Body of pancreas (tissue), 4 donors: ENCODE data around the gene NLRP6. TPM values are rescaled to one million over a fixed set of nuclear protein-coding genes. Genes with fewer than 3 reads are reported as not detected.
"Not testable (repeated sequence)": the region's sequence is repeated elsewhere in the genome, so short reads cannot be mapped to it uniquely, and the experiment has no call there.

ENCODE experiments used
- ATAC-seq: fragments of 150-250 bp; one replicate; pipeline ENCODE4 v1.9.1; 2016
- DNase-seq, 4 donors: peaks; one replicate each; pipeline ENCODE4 v3.0.0-alpha.2; 2019
- H3K27ac ChIP-seq, 4 donors: fragments of 200-600 bp; sonication (generic); 1 replicate in 3 of 4; 2 replicates in 1 of 4; pipeline versions ENCODE4 v1.5.1 to v1.6.1; 2016 to 2019; ENCODE audit warnings: mild to moderate bottlenecking in 1 of 4, mixed read lengths in 1 of 4, moderate library complexity in 1 of 4
- H3K27me3 ChIP-seq, 2 donors: fragments of 200-600 bp; sonication (generic); one replicate each; pipeline ENCODE4 v1.6.0; 2016; ENCODE audit warnings: mild to moderate bottlenecking in 1 of 2
- H3K36me3 ChIP-seq, 2 donors: fragments of 200-600 bp; sonication (generic); replicated peaks in 1 of 2; 2 replicates each; pipeline ENCODE4 v1.5.1; 2016; ENCODE audit warnings: low read depth in 2 of 2; ENCODE audit not compliant: insufficient read depth in 1 of 2
- H3K4me1 ChIP-seq: fragments of 200-600 bp; sonication (generic); one replicate; pipeline ENCODE4 v1.6.0; 2016
- H3K4me3 ChIP-seq, 2 donors: fragments of 200-600 bp; sonication (generic); 1 replicate in 1 of 2; 2 replicates in 1 of 2; pipeline ENCODE4 v1.5.1; 2016 to 2019
- H3K9me3 ChIP-seq, 3 donors: fragments of 200-600 bp; sonication (generic); 1 replicate in 2 of 3; 2 replicates in 1 of 3; pipeline ENCODE4 v1.5.1; 2016
- CTCF ChIP-seq, 7 experiments: fragments of 450-650 bp in 4 of 7; fragments of 200-600 bp in 3 of 7; sonication (generic) in 3 of 7; IDR thresholded peaks; one replicate each; pipeline ENCODE4 v1.5.1; 2016 to 2019; ENCODE audit warnings: antibody characterized with exemption in 7 of 7
- POLR2A ChIP-seq, 3 donors: fragments of 450-650 bp; IDR thresholded peaks; one replicate each; pipeline ENCODE4 v1.6.1; 2016; ENCODE audit warnings: antibody characterized with exemption in 3 of 3, mild to moderate bottlenecking in 2 of 3
- WGBS, 2 donors: methylation state at CpG; one replicate each; pipeline ENCODE4 v1.1.5; 2017; 5-methylcytosine and 5-hydroxymethylcytosine counted together
- intact Hi-C: fragments of 100-400 bp; cut with DNase I; formaldehyde crosslinking; loops from one replicate; pipeline ENCODE4 v1.15.1; 2023
- total RNA-seq, 2 donors: library from RNA; depleted of rRNA; stranded (reverse); fragments of >200 nt; gene quantifications; one replicate each; pipeline ENCODE4 v1.1.0, GENCODE V29; 2016

Gene NLRP6
- total RNA-seq, 2 donors from 2014 or later: 1.0 TPM; not detected in 1

- H3K9me3 ChIP-seq: no peaks in the 10 kb centered on the region
- H3K27ac ChIP-seq: peak overlapping the region; percentile 74 to 99 (median 86)
- no peak for DNase-seq
- ATAC-seq: peak; percentile 13
- 1 to 2% methylated on average over 13 of the region's 13 CpGs for WGBS, 2 donors
- TF ChIP-seq POLR2A (IDR thresholded peaks at IDR 0.05) (no peak), CTCF (IDR thresholded peaks at IDR 0.05) (no peak)
- H3K4me1 ChIP-seq: peaks cover 29% of the 10 kb centered on the region
- H3K27me3 ChIP-seq: no peaks in the 10 kb centered on the region
- intact Hi-C loops: loop anchor here (10.0 kb wide), 1 partner anchor 129 kb away; the partner anchor contains the start of gene B4GALNT4
- H3K36me3 ChIP-seq: peaks cover 0 to 3% of the 10 kb centered on the region in 2 donors
- H3K4me3 ChIP-seq: peak overlapping the region; percentile 31 to 57
Measured at GRCh38 chr11:235609-235996, 42.6 kb upstream of the NLRP6 start.

GRCh38 chr11:235997-236773 lies 42.0 kb upstream of the NLRP6 start, which contains the start of gene SIRT3:
TSS of gene SIRT3 (minus strand) at chr11:236342. CDS start at chr11:236328, 14 bp downstream.
- DNase-seq: peak; percentile 87 to 90 (median 88)
- 0 to 1% methylated on average over 18 to 44 of the region's 70 CpGs for WGBS, 2 donors
- Histone ChIP-seq H3K4me3 (peak within 1 kb of the TSS; percentile 81 to 100), H3K9me3 (no peaks in the 10 kb centered on the region), H3K4me1 (peaks cover 29% of the 10 kb centered on the region), H3K36me3 (peaks cover 0 to 3% of the 10 kb centered on the region in 2 donors), H3K27ac (peak within 1 kb of the TSS; percentile 82 to 99 (median 93)), H3K27me3 (no peaks in the 10 kb centered on the region)
- peak; percentile 92 for ATAC-seq
- TF ChIP-seq CTCF (IDR thresholded peaks at IDR 0.05) (peak in 5 of 7 experiments; percentile 22 to 64 (median 49)), POLR2A (IDR thresholded peaks at IDR 0.05) (peak; percentile 48 to 86 (median 82))
- intact Hi-C loops: loop anchor here (10.0 kb wide), 1 partner anchor 129 kb away; the partner anchor contains the start of gene B4GALNT4

- intact Hi-C loops: loop anchor here (10.0 kb wide), 1 partner anchor 128 kb away; the partner anchor contains the start of gene B4GALNT4
- DNase-seq (peak; percentile 83 to 87 (median 86)), ATAC-seq (peak; percentile 89)
- TF ChIP-seq POLR2A (IDR thresholded peaks at IDR 0.05): peak; percentile 24 to 70 (median 54)
- TF ChIP-seq CTCF (IDR thresholded peaks at IDR 0.05): peak in 2 of 7 experiments; percentile 12 to 38
- H3K27ac ChIP-seq: peak within 1 kb of the TSS; percentile 82 to 99 (median 93)
- peaks cover 29% of the 10 kb centered on the region for H3K4me1 ChIP-seq
- WGBS, 2 donors: 0 to 1% methylated on average over 34 to 62 of the region's 62 CpGs
- H3K9me3 ChIP-seq: no peaks in the 10 kb centered on the region
- peak within 1 kb of the TSS; percentile 81 to 100 for H3K4me3 ChIP-seq
- H3K36me3 ChIP-seq: peaks cover 0 to 4% of the 10 kb centered on the region in 2 donors
- no peaks in the 10 kb centered on the region for H3K27me3 ChIP-seq
Measured at GRCh38 chr11:236774-237767, 41.1 kb upstream of the NLRP6 start, which contains the start of gene PSMD13. TSS of gene PSMD13 (plus strand) at chr11:236976. CDS start at chr11:237050, 74 bp downstream.

GRCh38 chr11:238346-238745 lies 39.9 kb upstream of the NLRP6 start:
- not testable (repeated sequence) for H3K4me3 ChIP-seq, H3K9me3 ChIP-seq, DNase-seq, H3K27ac ChIP-seq, ATAC-seq, H3K36me3 ChIP-seq, H3K27me3 ChIP-seq
- 77 to 84% methylated on average over 7 of the region's 7 CpGs for WGBS, 2 donors
- intact Hi-C loops: loop anchor here (10.0 kb wide), 1 partner anchor 126 kb away; the partner anchor contains the start of gene B4GALNT4
- peaks cover 29% of the 10 kb centered on the region for H3K4me1 ChIP-seq
